ENCODE measurements around the gene ADGRV1.
A peak's percentile ranks its signal among the peaks of the same experiment; 100 is the strongest.
"Not testable (repeated sequence)": the region's sequence is repeated elsewhere in the genome, so short reads cannot be mapped to it uniquely, and the experiment has no call there.

ADGRV1 gene

DNA sequence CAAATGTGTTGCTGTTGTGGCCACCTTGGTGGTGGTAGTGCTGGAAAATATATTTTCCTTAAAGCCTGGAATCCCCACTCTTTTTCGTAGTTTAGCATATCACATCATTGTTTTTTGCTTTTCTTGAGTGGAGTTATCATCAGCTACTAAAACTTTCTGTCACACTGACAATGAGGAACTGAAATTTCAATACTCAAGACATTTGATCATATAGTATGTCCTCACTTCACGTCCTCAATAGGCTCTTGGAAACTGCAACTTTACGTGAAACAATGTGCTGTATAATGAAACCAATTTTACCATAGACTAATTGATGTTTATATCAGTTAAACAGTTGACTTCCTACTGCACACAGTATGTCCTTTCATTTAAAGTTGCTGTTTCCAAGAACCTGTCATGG lies 265.8 kb downstream of the ADGRV1 start:
- no peak for DNase-seq (ENCODE audit: low spot score)

DNA sequence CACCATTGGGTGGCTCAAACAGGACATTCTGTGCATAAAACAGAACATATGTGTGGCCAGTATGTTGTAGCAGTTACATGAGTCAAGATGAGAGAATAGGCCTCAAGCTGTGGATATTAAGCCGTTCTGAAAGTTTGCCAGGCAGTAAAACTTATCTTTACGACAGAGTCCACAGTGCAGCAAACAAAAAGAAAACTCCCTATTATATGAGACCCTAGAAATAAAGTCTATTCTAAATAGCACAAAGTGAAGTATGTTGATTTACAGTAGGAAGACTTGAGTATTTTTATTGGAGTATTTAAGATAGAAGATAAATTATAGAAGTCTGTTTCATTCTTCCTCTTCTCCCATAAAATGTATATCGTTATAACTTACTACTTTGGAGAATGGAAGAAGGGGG lies 271.5 kb downstream of the ADGRV1 start:
- no peak for DNase-seq (ENCODE audit: low spot score)

- no peak for DNase-seq (ENCODE audit: low spot score)
Measured at GRCh38 chr5:90833753-90834152, 275.2 kb downstream of the ADGRV1 start.

DNA sequence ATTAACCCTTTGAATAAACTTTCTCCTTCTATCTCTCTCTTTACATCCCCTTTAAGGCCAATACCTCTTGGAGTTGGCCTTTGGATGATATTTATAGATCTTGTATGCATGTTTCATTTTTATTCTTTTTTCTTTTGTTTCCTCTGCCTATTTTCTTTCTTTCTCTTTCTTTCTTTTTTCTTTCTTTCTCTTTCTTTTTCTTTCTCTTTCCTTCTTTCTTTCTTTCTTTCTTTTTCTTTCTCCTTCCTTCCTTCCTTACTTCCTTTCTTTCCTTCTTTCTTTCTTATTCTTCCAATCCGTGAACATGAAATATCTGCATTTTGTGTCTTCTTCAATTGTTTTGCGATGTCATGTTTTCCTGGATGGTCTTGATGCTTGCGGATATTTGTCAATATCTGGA lies 276.1 kb downstream of the ADGRV1 start:
- no peak for DNase-seq (ENCODE audit: low spot score)

- no peak for DNase-seq (ENCODE audit: low spot score)
Measured at GRCh38 chr5:90843443-90843842, 284.8 kb downstream of the ADGRV1 start.

DNA sequence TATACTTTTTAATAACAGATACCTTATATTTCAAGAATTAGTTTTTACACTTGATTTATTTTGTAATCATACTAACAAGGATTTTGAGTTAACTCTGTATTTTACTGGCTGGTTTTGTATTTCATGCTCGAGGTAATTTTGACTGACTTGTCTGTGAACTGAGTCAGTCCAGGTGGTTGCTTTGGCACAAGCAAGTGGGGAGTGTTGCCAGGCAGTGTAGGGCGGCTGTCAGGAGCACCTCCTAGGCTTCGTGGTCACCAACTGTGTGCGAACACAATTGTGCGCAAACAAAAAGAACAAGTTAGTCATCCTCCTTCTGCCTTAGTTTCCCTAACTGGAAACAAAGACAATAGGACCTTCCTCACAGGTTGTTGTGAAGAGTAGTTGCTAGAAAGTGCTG lies 286.3 kb downstream of the ADGRV1 start:
- no peak for DNase-seq (ENCODE audit: low spot score)

DNA sequence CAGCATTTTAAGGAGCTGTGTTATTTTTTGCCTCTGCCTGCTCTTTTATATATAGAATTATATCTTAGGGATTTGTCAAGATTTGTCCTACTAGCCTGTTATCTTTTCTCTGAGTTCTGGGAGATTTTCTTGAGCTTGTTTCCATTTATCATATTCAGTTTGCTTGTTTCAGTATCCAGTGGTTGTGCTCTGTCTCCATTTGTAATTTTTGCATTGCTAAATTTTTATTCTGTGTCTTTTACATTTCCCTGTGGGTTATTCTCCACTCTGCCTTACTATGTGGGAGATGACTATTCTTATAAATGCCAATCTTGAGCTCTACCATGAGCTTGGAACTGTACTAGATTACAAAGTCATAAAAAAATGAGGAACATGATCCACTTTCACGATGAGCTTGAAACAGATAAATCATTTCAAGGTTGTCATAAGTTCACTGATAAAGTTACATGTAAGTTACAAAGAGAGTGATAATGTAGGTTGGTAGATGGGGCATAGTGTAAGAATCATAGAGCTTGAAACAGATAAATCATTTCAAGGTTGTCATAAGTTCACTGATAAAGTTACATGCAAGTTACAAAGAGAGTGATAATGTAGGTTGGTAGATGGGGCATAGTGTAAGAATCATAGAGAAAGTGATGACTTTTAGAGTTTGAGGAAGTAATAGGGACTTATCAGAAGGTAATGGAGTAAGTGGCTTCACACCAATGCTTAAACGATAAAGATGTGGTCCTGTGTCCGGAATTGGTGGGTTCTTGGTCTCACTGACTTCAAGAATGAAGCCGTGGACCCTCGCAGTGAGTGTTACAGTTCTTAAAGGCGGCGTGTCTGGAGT lies 287.3 kb downstream of the ADGRV1 start:
- DNase-seq (ENCODE audit: low spot score), result no peak

- DNase-seq (ENCODE audit: low spot score), result not testable (repeated sequence)
Measured at GRCh38 chr5:90847606-90848005, 289.0 kb downstream of the ADGRV1 start.

- DNase-seq (ENCODE audit: low spot score), result no peak
Measured at GRCh38 chr5:90849939-90850338, 291.3 kb downstream of the ADGRV1 start.

GRCh38 chr5:90852531-90852930 lies 293.9 kb downstream of the ADGRV1 start:
- no peak for DNase-seq (ENCODE audit: low spot score)

DNA sequence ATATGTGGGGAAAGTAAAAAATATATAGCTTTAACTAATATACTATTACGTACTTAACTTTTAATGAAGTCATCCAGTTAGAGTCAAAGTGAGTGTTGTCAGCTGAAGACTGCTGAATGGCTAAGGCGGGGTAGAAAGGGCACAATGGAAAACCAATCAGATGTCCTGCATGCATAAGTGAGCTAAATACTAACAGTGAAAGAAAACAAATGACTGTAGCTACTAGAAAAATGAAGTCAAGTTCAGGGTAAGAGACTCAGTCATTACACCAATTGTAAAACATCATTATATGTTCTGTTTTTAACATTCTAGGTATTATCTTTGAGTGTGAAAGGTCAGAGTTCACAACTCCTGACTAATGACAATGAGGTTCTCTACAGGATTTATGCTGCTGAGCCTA lies 295.2 kb downstream of the ADGRV1 start:
- no peak for DNase-seq (ENCODE audit: low spot score)

- DNase-seq (ENCODE audit: low spot score), result no peak
Measured at GRCh38 chr5:90854169-90854568, 295.6 kb downstream of the ADGRV1 start.

GRCh38 chr5:90855296-90856010 lies 296.9 kb downstream of the ADGRV1 start:
- no peak for DNase-seq (ENCODE audit: low spot score)

- no peak for DNase-seq (ENCODE audit: low spot score)
Measured at GRCh38 chr5:90861843-90862586, 303.4 kb downstream of the ADGRV1 start.

DNA sequence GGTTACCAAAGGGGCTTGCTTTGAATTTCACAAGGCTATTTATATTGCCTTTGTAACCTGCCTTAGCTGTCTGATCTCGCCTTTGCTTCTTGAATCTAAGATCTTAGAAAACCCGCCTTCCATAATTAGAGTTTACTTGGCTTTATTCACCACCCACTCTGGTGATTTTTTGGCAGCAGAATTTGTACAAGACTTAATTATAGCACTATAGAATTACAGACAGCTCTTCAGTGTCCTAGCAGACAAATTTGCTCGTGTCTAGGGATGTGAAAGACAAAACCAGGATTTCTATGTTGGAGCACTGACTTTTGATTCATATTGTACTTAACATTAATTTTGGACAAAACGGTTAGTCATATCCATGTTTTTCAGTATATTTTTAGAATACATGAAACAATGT lies 306.6 kb downstream of the ADGRV1 start:
- no peak for DNase-seq (ENCODE audit: low spot score)

DNA sequence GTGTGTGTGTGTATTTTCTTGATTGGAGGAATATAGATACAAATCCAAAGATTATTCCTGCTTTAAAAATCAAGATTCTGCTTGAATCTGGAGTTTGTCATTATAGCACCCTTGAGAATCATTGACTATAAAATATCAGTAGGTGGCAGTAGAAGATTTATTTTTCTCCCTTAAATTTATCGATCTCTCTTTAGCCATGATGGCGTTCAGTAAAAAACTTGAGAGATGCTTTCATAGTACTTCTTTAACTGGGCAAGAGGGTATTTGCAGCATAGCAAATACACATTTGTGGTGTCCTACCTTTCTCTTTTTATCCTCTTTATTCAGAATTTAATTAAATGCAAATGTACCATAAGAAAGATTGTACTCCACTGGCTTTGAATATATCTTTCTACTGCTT lies 307.7 kb downstream of the ADGRV1 start:
- peak; percentile 57 for DNase-seq (ENCODE audit: low spot score)

GRCh38 chr5:90866915-90867731 lies 308.5 kb downstream of the ADGRV1 start:
- peak; percentile 74 for DNase-seq (ENCODE audit: low spot score)

DNA sequence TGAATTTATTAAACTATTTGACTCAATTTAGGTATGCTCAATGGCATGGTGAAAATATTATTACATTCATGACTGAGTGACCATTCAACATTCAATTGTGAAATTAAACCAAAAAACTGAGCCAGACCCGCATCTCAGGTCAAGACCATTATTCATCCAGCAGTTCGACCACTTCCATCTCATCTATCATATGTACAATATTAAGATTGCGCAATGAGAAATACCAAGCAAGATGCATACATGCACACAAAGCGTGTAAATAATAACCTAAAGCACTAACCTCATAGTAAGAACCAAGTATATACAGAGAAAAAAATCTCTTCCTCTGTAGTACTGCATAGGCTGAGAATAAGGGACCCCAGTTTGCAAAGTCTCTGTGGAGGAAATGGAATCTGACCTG lies 310.2 kb downstream of the ADGRV1 start:
- no peak for DNase-seq (ENCODE audit: low spot score)

- DNase-seq (ENCODE audit: low spot score), result no peak
Measured at GRCh38 chr5:90871391-90871991, 312.9 kb downstream of the ADGRV1 start.

- DNase-seq (ENCODE audit: low spot score), result no peak
Measured at GRCh38 chr5:90873033-90873517, 314.5 kb downstream of the ADGRV1 start.

GRCh38 chr5:90874066-90874465 lies 315.5 kb downstream of the ADGRV1 start:
- peak; percentile 68 for DNase-seq (ENCODE audit: low spot score)

Measured in kidney tubule cell (primary cell).